Iris pigment epithelial cell (primary cell): ENCODE measurements around the gene CEP85L.
A peak's percentile ranks its signal among the peaks of the same experiment; 100 is the strongest.

Source experiments
- DNase-seq: peaks from one replicate; pipeline ENCODE4 v3.0.0-alpha.2; 2011; ENCODE audit warnings: low read depth

Gene CEP85L

GRCh38 chr6:118620202-118620601, 31.2 kb downstream of the CEP85L start:
- DNase-seq = no peak

GRCh38 chr6:118618676-118619377, 32.6 kb downstream of the CEP85L start:
- DNase-seq = peak; percentile 35

- DNase-seq = no peak
Measured at GRCh38 chr6:118617417-118617816, 34.0 kb downstream of the CEP85L start.

GRCh38 chr6:118611334-118611733, 40.1 kb downstream of the CEP85L start:
- no peak for DNase-seq

- no peak for DNase-seq
Measured at GRCh38 chr6:118606858-118607257, 44.5 kb downstream of the CEP85L start.

- no peak for DNase-seq
Measured at GRCh38 chr6:118606268-118606667, 45.1 kb downstream of the CEP85L start.

GRCh38 chr6:118603372-118603771, 48.0 kb downstream of the CEP85L start:
- DNase-seq = no peak

- DNase-seq = no peak
Measured at GRCh38 chr6:118602300-118602699, 49.1 kb downstream of the CEP85L start.

- no peak for DNase-seq
Measured at GRCh38 chr6:118598324-118598723, 53.1 kb downstream of the CEP85L start.

GRCh38 chr6:118597636-118598035, 53.8 kb downstream of the CEP85L start:
- DNase-seq = no peak

GRCh38 chr6:118596774-118597320, 54.5 kb downstream of the CEP85L start:
- no peak for DNase-seq

GRCh38 chr6:118594877-118595276, 56.5 kb downstream of the CEP85L start:
- DNase-seq = no peak

- DNase-seq = no peak
Measured at GRCh38 chr6:118591897-118592296, 59.5 kb downstream of the CEP85L start.

GRCh38 chr6:118589649-118590365, 61.6 kb downstream of the CEP85L start:
- no peak for DNase-seq

GRCh38 chr6:118589186-118589585, 62.2 kb downstream of the CEP85L start:
- DNase-seq = no peak

GRCh38 chr6:118588626-118589025, 62.8 kb downstream of the CEP85L start:
- DNase-seq = peak; percentile 39

GRCh38 chr6:118586746-118587485, 64.5 kb downstream of the CEP85L start:
- DNase-seq = no peak

GRCh38 chr6:118584911-118585310, 66.5 kb downstream of the CEP85L start:
- DNase-seq = no peak

GRCh38 chr6:118581489-118581959, 69.9 kb downstream of the CEP85L start:
- peak; percentile 87 for DNase-seq

GRCh38 chr6:118580585-118581419, 70.6 kb downstream of the CEP85L start:
- peak; percentile 86 for DNase-seq

GRCh38 chr6:118579786-118580185, 71.6 kb downstream of the CEP85L start:
- no peak for DNase-seq

GRCh38 chr6:118578617-118579016, 72.8 kb downstream of the CEP85L start:
- no peak for DNase-seq
